Panc1 (cell line): ENCODE data around the gene RADIL.

Experiments used
- POLR2AphosphoS5 ChIP-seq: IDR thresholded peaks from 2 replicates; pipeline ENCODE4 v1.6.1; 2012; ENCODE audit warnings: mild to moderate bottlenecking, low read depth, low read length, moderate library complexity
- TF ChIP-seq, protein P1 (sequence below): fragments of 450-650 bp; IDR thresholded peaks from 2 replicates; pipeline ENCODE4 v1.5.1; 2017; ENCODE audit warnings: mild to moderate bottlenecking

DNA sequence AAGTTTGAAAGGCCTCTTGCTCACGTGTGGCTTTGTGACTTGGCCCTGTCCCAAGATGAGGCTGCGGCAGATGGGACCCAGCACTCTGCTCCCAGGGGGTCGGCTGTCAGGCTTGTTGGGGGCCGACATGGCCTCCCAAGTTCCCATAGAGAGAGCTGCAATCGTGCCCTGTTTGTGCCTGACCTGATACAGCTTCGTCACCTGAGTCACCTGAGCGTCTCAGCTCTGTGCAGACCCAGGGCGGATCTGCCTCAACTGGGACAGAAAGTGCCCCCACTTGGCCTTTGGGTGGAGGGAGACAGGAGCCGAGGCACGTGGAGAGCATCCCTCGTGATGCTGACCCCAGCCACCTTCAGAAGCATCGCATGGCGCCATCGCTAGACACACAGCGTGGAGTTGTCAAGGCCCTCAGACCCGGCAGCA lies 43.4 kb downstream of the RADIL start:
- TF ChIP-seq, protein P1, sequence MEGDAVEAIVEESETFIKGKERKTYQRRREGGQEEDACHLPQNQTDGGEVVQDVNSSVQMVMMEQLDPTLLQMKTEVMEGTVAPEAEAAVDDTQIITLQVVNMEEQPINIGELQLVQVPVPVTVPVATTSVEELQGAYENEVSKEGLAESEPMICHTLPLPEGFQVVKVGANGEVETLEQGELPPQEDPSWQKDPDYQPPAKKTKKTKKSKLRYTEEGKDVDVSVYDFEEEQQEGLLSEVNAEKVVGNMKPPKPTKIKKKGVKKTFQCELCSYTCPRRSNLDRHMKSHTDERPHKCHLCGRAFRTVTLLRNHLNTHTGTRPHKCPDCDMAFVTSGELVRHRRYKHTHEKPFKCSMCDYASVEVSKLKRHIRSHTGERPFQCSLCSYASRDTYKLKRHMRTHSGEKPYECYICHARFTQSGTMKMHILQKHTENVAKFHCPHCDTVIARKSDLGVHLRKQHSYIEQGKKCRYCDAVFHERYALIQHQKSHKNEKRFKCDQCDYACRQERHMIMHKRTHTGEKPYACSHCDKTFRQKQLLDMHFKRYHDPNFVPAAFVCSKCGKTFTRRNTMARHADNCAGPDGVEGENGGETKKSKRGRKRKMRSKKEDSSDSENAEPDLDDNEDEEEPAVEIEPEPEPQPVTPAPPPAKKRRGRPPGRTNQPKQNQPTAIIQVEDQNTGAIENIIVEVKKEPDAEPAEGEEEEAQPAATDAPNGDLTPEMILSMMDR = no peak
- TF ChIP-seq POLR2AphosphoS5 = no peak
